HS-5 (cell line): ENCODE results near the gene NPHP1.
"Not testable (repeated sequence)": the region's sequence is repeated elsewhere in the genome, so short reads cannot be mapped to it uniquely, and the experiment has no call there.

Experiments
- DNase-seq: peaks from one replicate; pipeline ENCODE4 v3.0.0-alpha.2; 2012; ENCODE audit warnings: low read depth

The NPHP1 gene

DNA sequence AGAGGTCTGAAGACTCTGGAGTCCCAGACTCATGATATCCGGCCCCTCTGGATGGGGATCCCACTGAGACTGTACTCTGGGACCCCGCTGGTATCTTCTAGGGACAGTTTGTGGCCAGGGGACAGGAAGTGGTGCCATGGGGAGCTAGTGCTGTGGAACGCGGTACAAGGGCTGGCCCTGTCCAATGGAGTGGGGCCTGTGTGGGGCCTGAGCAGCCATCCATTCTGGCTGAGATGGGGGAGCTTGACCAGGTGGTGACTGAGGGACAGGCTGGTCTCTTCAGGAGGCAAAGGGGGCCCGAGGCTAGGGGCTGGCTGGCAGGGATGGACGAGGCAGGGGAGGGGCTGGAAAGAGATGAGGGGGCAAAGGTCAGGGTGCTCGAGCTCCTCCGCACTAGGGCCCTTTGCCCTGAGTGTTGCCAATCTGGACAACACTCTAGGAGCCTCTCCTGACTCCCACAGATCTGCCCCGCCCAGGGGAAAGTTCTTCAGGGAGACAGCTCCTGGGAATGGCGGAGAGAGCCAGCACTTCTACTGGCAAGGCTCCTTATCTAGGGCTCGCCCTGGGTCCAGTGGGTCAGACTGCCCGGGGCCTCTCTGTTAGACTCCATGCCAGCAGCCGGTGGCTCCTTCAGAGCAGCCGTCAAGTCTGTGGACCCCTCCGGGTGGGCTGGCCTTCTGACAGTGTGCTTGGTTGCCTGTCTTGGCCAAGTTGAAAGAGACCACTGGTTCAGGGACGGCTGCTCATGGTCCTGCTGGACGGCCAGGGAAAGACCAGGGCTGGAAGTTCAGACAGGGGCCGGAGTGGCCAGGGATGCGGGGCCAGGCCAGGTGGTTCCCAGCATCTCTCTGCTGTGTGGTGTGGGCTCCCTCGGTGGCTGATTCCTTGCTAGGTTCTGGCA, 101.5 kb downstream of the NPHP1 start:
- no peak for DNase-seq

DNA sequence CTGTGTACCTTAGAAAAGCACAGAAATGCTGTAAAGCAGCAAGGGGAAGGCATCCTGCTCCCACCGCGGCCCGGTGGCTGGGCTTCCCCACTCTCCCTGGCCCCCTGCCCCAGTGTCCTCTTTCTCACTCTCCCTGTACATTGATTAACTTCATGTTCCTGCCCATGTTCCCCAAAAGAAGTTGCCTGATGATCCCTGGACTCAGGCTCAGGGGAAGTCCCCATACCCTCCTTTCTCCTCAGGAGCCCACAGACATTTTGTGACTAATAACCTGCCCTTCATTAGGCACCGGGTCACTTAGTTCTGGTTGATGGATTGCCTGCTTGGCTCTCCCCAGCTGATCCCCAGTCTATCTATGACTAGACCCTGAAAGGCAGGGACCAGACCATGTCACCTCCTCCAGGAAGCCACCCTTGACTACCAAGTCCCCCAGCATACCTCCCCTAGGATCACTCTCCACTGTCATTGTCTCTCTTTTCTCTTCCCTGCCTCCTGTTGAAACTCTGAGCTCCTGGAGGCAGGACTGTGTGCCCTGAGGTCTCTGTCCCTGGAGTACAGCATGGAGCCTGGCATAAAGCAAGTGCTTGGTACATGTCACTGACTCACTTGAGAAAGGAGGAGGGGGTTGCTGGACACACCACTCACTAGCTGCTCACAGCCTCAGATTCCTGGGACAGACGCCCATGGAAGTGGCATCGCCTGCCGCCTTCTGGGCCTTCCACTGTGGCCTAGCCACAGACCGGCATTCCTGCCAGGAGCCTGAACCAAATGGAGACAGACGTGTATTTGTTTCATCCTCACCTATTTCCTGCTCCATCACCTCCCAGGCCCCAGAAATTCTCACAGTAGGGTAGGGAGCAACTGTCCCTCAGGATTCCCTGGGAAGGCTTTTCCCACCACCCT, 102.7 kb downstream of the NPHP1 start:
- DNase-seq: no peak

- peak; percentile 100 for DNase-seq
Measured at GRCh38 chr2:110101280-110101844, 103.5 kb downstream of the NPHP1 start.

- not testable (repeated sequence) for DNase-seq
Measured at GRCh38 chr2:110100880-110101279, 103.9 kb downstream of the NPHP1 start.

DNA sequence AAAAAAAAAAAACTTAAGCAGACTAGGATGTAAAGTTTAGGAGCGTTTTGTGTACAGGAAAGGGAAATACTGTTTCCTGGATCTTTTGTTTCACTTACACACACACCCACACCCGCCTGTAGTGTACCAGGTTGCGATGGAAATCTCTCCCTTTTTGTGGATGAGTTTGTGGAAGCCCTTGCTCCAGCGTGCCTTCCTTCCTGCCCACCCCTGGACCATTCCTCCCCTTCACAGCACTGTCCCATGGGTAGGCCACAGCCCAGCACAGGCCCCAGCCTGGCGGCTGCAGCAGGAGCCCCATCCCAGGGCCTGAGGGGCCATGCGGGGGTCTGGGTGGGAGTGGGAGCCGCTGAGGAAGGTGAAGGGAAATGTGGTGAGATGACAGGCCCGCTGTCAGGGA, 104.3 kb downstream of the NPHP1 start:
- DNase-seq: no peak

DNA sequence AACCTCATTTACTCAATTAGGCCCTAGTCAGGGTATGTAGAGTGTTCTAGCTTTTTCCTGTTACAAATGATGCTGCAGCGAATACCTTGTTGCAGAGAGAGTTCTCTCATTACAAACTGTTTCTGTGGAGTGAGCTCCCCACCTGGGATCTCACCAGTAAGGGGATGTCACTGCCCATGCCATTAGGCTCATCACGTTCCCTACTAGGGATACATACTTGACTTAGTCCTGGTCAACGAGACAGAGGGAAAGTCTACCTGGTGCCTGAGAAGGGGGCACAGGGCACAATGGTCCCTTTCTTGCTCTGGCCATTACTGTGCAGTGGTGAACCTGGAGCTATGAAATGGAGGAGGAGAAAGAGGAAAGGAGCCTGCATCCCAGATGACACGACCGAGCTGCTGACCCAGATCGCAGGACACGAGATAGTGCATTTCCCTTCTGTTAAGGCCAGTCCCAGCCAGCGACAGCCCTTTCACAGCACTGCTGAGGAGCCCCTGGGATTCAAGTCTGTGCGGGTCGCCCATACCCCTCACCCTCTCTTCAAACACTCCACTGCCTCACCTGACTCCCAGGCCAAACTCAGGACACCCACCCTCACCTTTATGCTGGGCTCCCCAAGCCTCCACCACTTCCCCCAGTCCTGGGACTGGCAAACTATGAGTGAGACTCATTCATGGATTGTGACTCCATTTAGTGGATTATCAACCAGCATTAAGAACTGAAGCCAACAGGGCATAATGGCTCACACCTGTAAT, 105.2 kb downstream of the NPHP1 start:
- no peak for DNase-seq

GRCh38 chr2:110099038-110099425, 105.8 kb downstream of the NPHP1 start:
- DNase-seq: no peak

DNA sequence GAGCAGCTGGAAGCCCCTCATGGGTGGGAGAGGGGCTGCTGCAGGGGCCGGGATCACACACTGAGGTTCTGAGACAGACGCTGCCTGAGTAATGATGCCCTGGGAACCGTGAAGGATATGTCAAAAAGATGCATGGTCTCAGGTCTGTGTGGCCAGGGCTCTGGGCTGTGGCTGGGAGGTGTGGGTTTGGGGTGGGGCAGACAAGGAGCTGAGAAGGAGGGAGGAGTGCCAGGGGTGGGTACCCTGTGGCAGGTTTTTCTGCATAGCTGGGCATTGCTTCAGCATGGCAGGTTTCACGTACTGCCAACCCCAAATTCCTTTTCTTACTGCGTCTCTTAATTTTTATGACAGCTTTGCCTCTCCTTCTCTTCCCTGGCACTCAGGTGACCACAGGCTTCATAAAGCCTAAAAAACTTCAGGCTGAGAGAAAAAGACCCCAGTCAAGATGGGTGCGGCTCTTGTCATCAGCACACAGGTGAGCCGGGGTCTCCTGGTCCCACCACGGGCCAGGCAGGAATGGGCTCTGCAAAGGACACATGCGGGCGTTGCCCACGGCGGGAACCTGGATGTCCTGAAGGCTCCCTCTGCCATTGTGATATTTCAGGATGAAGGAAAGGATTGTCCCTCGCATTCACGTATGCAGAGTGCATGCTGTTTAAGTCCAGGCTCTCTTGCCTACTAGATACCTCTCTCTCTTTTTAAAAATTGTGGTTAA, 107.2 kb downstream of the NPHP1 start:
- DNase-seq: no peak

DNA sequence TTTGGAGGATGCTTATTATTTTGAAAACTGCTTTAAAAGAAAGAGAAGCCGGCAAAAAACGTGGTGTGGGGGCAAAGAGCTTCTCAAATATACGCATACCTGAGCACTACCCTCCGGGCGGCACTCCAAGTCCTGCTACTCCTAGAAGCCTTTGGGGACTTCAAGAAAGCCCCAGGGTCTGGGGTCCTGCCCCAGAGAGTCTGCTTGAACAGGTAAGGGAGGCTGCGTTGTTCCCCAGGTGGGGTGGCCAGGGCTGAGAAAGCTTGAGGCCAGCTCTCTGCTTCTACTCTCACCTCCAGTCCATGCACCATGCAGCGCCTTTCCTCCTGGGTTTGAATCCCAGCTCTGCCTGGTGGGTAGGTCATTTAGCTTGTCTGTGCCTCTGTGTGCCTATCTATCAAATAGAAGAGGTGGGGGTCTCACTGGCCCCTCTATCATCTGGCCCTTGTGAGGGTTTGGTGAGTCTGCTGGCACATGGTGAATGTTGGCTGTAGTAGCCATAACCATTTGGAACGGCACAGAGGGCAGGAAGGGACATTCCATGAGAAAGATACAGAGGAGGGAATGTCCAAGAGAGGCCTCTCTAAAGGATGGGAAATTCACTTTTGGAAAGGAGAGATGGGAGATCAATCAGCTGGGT, 108.7 kb downstream of the NPHP1 start:
- DNase-seq: no peak

GRCh38 chr2:110094884-110095534, 109.8 kb downstream of the NPHP1 start:
- DNase-seq: not testable (repeated sequence)

- not testable (repeated sequence) for DNase-seq
Measured at GRCh38 chr2:110093924-110094323, 110.9 kb downstream of the NPHP1 start.

GRCh38 chr2:110090164-110090563, 114.6 kb downstream of the NPHP1 start:
- DNase-seq: not testable (repeated sequence)

DNA sequence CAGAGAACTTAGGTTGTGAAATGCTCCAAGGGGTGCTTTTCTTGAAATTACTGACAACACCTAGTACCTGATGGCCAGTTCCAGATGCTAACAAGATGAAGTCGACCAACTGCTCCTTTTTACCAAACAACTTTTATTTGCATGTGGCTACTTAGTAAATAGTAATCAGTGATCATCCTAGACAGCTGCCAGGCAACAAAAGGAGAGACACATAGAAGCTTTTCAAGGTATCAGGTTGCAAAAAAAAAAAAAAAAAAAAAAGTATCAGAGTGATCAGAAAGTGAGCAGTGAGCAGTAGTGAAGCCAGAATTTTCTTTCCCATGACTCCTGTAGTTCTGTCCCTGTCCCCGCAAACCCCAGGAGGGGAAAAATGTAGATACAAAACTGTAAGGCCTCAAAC, 121.1 kb downstream of the NPHP1 start:
- DNase-seq: not testable (repeated sequence)

GRCh38 chr2:110083162-110083561, 121.7 kb downstream of the NPHP1 start:
- DNase-seq: not testable (repeated sequence)

DNA sequence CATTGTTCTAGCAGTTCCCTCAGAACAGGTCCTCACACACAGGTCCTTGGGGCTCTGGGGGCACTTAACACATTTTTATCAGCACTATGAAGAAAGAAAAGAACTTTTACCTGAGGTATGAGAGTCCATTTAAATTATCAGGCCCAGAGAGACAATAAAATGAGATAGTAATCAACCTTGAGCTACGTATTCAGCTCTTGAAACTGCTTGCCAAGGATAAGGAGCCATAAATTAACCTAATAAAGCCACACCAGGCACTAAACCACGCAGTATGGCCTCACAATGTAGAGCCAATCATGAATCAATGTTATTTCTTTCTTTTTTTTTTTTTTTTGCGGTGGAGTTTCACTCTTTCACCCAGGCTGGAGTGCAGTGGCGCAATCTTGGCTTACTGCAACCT, 126.7 kb downstream of the NPHP1 start:
- DNase-seq: not testable (repeated sequence)

- DNase-seq: not testable (repeated sequence)
Measured at GRCh38 chr2:110075896-110076295, 128.9 kb downstream of the NPHP1 start.
